Ovary (tissue), 3 donors: ENCODE results near the gene DNASE1L3.

ENCODE experiments used
- EP300 ChIP-seq: sonication (generic); formaldehyde crosslinking; IDR thresholded peaks from one replicate; pipeline ENCODE4 v1.6.1; 2017; ENCODE audit warnings: antibody characterized with exemption
- POLR2A ChIP-seq: fragments of 450-650 bp; IDR thresholded peaks from one replicate; pipeline ENCODE4 v1.6.1; 2017; ENCODE audit warnings: antibody characterized with exemption, mild to moderate bottlenecking, moderate library complexity
- TF ChIP-seq, protein P1 (sequence below), 3 donors: fragments of 450-650 bp in 2 of 3; fragments of 200-600 bp in 1 of 3; IDR thresholded peaks; one replicate each; pipeline versions ENCODE4 v1.5.1 to v1.8.0; 2016 to 2022; ENCODE audit warnings: antibody characterized with exemption in 3 of 3, mild to moderate bottlenecking in 1 of 3
- donor health status: DM: no; HTN: no; CAD: no.

GRCh38 chr3:58251631-58252035, 40.9 kb upstream of the DNASE1L3 start:
- no peak for TF ChIP-seq EP300
- no peak for TF ChIP-seq POLR2A
- TF ChIP-seq, protein P1, sequence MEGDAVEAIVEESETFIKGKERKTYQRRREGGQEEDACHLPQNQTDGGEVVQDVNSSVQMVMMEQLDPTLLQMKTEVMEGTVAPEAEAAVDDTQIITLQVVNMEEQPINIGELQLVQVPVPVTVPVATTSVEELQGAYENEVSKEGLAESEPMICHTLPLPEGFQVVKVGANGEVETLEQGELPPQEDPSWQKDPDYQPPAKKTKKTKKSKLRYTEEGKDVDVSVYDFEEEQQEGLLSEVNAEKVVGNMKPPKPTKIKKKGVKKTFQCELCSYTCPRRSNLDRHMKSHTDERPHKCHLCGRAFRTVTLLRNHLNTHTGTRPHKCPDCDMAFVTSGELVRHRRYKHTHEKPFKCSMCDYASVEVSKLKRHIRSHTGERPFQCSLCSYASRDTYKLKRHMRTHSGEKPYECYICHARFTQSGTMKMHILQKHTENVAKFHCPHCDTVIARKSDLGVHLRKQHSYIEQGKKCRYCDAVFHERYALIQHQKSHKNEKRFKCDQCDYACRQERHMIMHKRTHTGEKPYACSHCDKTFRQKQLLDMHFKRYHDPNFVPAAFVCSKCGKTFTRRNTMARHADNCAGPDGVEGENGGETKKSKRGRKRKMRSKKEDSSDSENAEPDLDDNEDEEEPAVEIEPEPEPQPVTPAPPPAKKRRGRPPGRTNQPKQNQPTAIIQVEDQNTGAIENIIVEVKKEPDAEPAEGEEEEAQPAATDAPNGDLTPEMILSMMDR (IDR thresholded peaks at IDR 0.05) = no peak
